ENCODE measurements around the gene ELK1. TPM values are rescaled to one million over a fixed set of nuclear protein-coding genes. Genes with fewer than 3 reads are reported as not detected.

The ELK1 gene
- total and polyA plus RNA-seq, 2 of the 8 experiments (the other 6 are each of a cell fraction or from before 2014, with no cell fraction given), result 31.9 to 42.2 TPM

DNA sequence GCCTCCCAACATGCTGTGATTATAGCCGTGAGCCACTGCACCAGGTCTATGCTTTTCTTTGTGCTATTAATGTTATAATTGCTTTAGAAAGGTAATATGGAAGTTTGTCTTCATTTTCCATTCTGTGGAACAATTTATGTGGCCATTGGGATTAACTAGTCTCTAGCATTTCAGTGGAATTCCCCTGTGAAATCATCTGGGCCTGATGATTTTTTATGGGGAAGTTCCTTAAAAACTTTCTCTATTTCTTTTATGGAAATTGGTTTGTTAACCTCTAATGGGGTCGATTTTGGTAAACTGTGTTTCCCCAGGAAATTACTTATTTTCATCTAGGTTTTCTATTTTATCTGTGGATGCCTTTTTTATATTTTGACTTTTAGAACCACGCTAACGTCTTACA lies 56.8 kb downstream of the ELK1 start:
- H3K23me2 ChIP-seq (ENCODE audit: low read depth, low read length), result no peaks in the 10 kb centered on the region
- H4K8ac ChIP-seq (ENCODE audit: extremely low read depth, insufficient read depth, low read length), result no peak overlapping the region
- no peak overlapping the region for H3K4ac ChIP-seq (replicated peaks; ENCODE audit: insufficient read length, low read depth, low read length)
- H3K14ac ChIP-seq (ENCODE audit: insufficient read length), result no peak overlapping the region
- H2AFZ ChIP-seq (ENCODE audit: low read length), result no peak overlapping the region
- H3K79me1 ChIP-seq (ENCODE audit: low read depth, low read length), result no peaks in the 10 kb centered on the region
- no peak overlapping the region for H2BK15ac ChIP-seq (ENCODE audit: low read length)
- CTCF ChIA-PET (ENCODE audit: partially characterized antibody), result no interaction called here
- no peak for FAIRE-seq
- no peaks in the 10 kb centered on the region for H3K27me3 ChIP-seq (replicated peaks in 1 of 4; ENCODE audit: control insufficient read depth in 3 of 4, extremely low read depth in 1 of 4, insufficient read depth in 3 of 4, low read length in 3 of 4)
- H2AK5ac ChIP-seq (ENCODE audit: low read depth, low read length), result no peak overlapping the region
- no peak overlapping the region for H3K18ac ChIP-seq (ENCODE audit: extremely low read depth, low read length)
- H3K4me1 ChIP-seq (replicated peaks in 1 of 4; ENCODE audit: control insufficient read depth in 3 of 4, insufficient read depth in 4 of 4, low read length in 3 of 4), result no peaks in the 10 kb centered on the region
- 88% methylated on average over 4 of the region's 4 CpGs; no CpG with 5 or more reads in 1 of the 2 experiments for WGBS, 2 experiments (ENCODE audit: extremely low coverage in 1 of 2, insufficient coverage in 1 of 2, insufficient read length in 1 of 2, insufficient replicate concordance in 2 of 2, low coverage in 1 of 2, low lambda C conversion rate in 2 of 2, missing lambda C conversion rate in 1 of 2)
- no peak overlapping the region for H3K4me3 ChIP-seq (ENCODE audit: extremely low read depth in 1 of 4, insufficient read depth in 2 of 4, low read depth in 3 of 4, low read length in 4 of 4)
- H4K20me1 ChIP-seq (replicated peaks in 1 of 2; ENCODE audit: control insufficient read depth in 1 of 2, insufficient read depth in 2 of 2, low read length in 2 of 2), result no peaks in the 10 kb centered on the region
- no peak overlapping the region for H4K91ac ChIP-seq (replicated peaks; ENCODE audit: insufficient read length, low read length)
- H3K56ac ChIP-seq (replicated peaks; ENCODE audit: insufficient read length, low read depth, low read length), result no peak overlapping the region
- POLR2A ChIA-PET (ENCODE audit: partially characterized antibody), result interaction anchor here (0.9 kb wide), 1 partner anchor 11 kb away, joined by 3 read pairs; the partner anchor contains the start of gene TIMP1
- DNase-seq (ENCODE audit: low read depth in 1 of 2, low spot score in 2 of 2), result no peak
- no peak overlapping the region for H2BK20ac ChIP-seq (ENCODE audit: low read length)
- no peak overlapping the region for H3K27ac ChIP-seq (ENCODE audit: low read depth, low read length)
- no peaks in the 10 kb centered on the region for H3K79me2 ChIP-seq (ENCODE audit: control insufficient read depth in 1 of 2, insufficient read depth in 2 of 2, low read length in 2 of 2)
- TF ChIP-seq FOSL1 (IDR thresholded peaks at IDR 0.05; ENCODE audit: insufficient read depth, low read depth, low read length) (no peak), PHF8 (conservative IDR thresholded peaks at IDR 0.05; ENCODE audit: low read depth, low read length) (no peak), CHD1 (IDR thresholded peaks at IDR 0.05; ENCODE audit: low read depth, low read length) (no peak)
- no peaks in the 10 kb centered on the region for H3K36me3 ChIP-seq (ENCODE audit: control insufficient read depth in 2 of 4, insufficient read depth in 4 of 4, low read length in 3 of 4)
- no peak overlapping the region for H3K9ac ChIP-seq (replicated peaks in 1 of 4; ENCODE audit: extremely low read depth in 1 of 4, low read depth in 3 of 4, low read length in 3 of 4)
- no peak overlapping the region for H2BK120ac ChIP-seq (replicated peaks; ENCODE audit: low read depth, low read length)
- no peak overlapping the region for H2BK12ac ChIP-seq (ENCODE audit: low read depth, low read length)
- no peak overlapping the region for H3K23ac ChIP-seq (ENCODE audit: insufficient read length)
- H2BK5ac ChIP-seq (ENCODE audit: low read depth, low read length), result no peak overlapping the region
- H3K9me3 ChIP-seq (ENCODE audit: insufficient read depth in 2 of 2, low read depth in 1 of 2, low read length in 1 of 2), result no peaks in the 10 kb centered on the region
- H4K5ac ChIP-seq (ENCODE audit: insufficient read length, low read depth, low read length), result no peak overlapping the region
- H3K4me2 ChIP-seq (ENCODE audit: insufficient read depth in 1 of 2, low read depth in 2 of 2, low read length in 2 of 2), result no peak overlapping the region

Data from H1 (cell line).